Measurements from ENCODE around the gene GSN. TPM values are rescaled to one million over a fixed set of nuclear protein-coding genes. Genes with fewer than 3 reads are reported as not detected.

GSN gene
- total RNA-seq, 1 donor from 2014 or later = 72.1 TPM

GRCh38 chr9:121369595-121370265, 101.8 kb downstream of the GSN start, which contains the start of gene STOM:
Gene STOM, minus strand, starts transcription at chr9:121370250. Its CDS starts 63 bp downstream, at chr9:121370187.
- peak within 1 kb of the TSS; percentile 60 for H3K4me3 ChIP-seq
- peaks cover 30% of the 10 kb centered on the region for H3K4me1 ChIP-seq
- DNase-seq (ENCODE audit: low spot score) = peak; percentile 23
- peak within 1 kb of the TSS; percentile 47 for H2AFZ ChIP-seq (replicated peaks)
- no peak within 1 kb of the TSS for H3K27ac ChIP-seq
- Mint-ChIP-seq H3K36me3 (no peaks in the 10 kb centered on the region), H3K4me1 (peaks cover 17% of the 10 kb centered on the region), H3K27me3 (ENCODE audit: insufficient read depth, low read depth) (peaks cover 16% of the 10 kb centered on the region), H3K9me3 (peaks cover 4% of the 10 kb centered on the region), H3K27ac (peak within 1 kb of the TSS; percentile 8), H3K4me3 (peak within 1 kb of the TSS; percentile 83)
- no peaks in the 10 kb centered on the region for H3K36me3 ChIP-seq
- no peaks in the 10 kb centered on the region for H4K20me1 ChIP-seq (ENCODE audit: low read depth)
- TF ChIP-seq EZH2phosphoT487 (IDR thresholded peaks at IDR 0.05) (no peak), EZH2 (IDR thresholded peaks at IDR 0.05) (no peak)
- TF ChIP-seq, protein P1, sequence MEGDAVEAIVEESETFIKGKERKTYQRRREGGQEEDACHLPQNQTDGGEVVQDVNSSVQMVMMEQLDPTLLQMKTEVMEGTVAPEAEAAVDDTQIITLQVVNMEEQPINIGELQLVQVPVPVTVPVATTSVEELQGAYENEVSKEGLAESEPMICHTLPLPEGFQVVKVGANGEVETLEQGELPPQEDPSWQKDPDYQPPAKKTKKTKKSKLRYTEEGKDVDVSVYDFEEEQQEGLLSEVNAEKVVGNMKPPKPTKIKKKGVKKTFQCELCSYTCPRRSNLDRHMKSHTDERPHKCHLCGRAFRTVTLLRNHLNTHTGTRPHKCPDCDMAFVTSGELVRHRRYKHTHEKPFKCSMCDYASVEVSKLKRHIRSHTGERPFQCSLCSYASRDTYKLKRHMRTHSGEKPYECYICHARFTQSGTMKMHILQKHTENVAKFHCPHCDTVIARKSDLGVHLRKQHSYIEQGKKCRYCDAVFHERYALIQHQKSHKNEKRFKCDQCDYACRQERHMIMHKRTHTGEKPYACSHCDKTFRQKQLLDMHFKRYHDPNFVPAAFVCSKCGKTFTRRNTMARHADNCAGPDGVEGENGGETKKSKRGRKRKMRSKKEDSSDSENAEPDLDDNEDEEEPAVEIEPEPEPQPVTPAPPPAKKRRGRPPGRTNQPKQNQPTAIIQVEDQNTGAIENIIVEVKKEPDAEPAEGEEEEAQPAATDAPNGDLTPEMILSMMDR (IDR thresholded peaks at IDR 0.05) = no peak
- no peak within 1 kb of the TSS for H3K9ac ChIP-seq
- H3K79me2 ChIP-seq (ENCODE audit: low read depth) = peaks cover 35% of the 10 kb centered on the region
- no peaks in the 10 kb centered on the region for H3K9me3 ChIP-seq (ENCODE audit: low read depth)
- no peaks in the 10 kb centered on the region for H3K27me3 ChIP-seq
- peaks cover 21% of the 10 kb centered on the region for H3F3A ChIP-seq (ENCODE audit: low read depth)
- peak within 1 kb of the TSS; percentile 80 for H3K4me2 ChIP-seq

GRCh38 chr9:121371495-121372061, 103.6 kb downstream of the GSN start:
- H2AFZ ChIP-seq (replicated peaks) = no peak overlapping the region
- no peak overlapping the region for H3K27ac ChIP-seq
- peaks cover 19% of the 10 kb centered on the region for H3K4me1 ChIP-seq
- peaks cover 16% of the 10 kb centered on the region for H3K79me2 ChIP-seq (ENCODE audit: low read depth)
- no peak overlapping the region for H3K9ac ChIP-seq
- H3K4me2 ChIP-seq = no peak overlapping the region
- no peaks in the 10 kb centered on the region for H3K36me3 ChIP-seq
- peaks cover 21% of the 10 kb centered on the region for H3F3A ChIP-seq (ENCODE audit: low read depth)
- Mint-ChIP-seq H3K4me3 (peak overlapping the region; percentile 67), H3K27me3 (ENCODE audit: insufficient read depth, low read depth) (peaks cover 16% of the 10 kb centered on the region), H3K9me3 (peaks cover 4% of the 10 kb centered on the region), H3K36me3 (no peaks in the 10 kb centered on the region), H3K4me1 (peaks cover 17% of the 10 kb centered on the region), H3K27ac (no peak overlapping the region)
- H3K9me3 ChIP-seq (ENCODE audit: low read depth) = no peaks in the 10 kb centered on the region
- TF ChIP-seq EZH2 (IDR thresholded peaks at IDR 0.05) (no peak), EZH2phosphoT487 (IDR thresholded peaks at IDR 0.05) (no peak)
- TF ChIP-seq, protein P1 (IDR thresholded peaks at IDR 0.05) = no peak
- H3K27me3 ChIP-seq = no peaks in the 10 kb centered on the region
- no peaks in the 10 kb centered on the region for H4K20me1 ChIP-seq (ENCODE audit: low read depth)
- DNase-seq (ENCODE audit: low spot score) = no peak
- H3K4me3 ChIP-seq = no peak overlapping the region

- Histone ChIP-seq H3K4me1 (peaks cover 14% of the 10 kb centered on the region), H2AFZ (replicated peaks) (no peak overlapping the region), H3K4me2 (no peak overlapping the region), H3K36me3 (no peaks in the 10 kb centered on the region), H3K4me3 (no peak overlapping the region), H3K27ac (no peak overlapping the region), H3K27me3 (no peaks in the 10 kb centered on the region), H3K9ac (no peak overlapping the region), H3K9me3 (ENCODE audit: low read depth) (no peaks in the 10 kb centered on the region), H4K20me1 (ENCODE audit: low read depth) (no peaks in the 10 kb centered on the region), H3K79me2 (ENCODE audit: low read depth) (peaks cover 9% of the 10 kb centered on the region), H3F3A (ENCODE audit: low read depth) (peaks cover 16% of the 10 kb centered on the region)
- no peak overlapping the region for H3K4me3 Mint-ChIP-seq
- H3K9me3 Mint-ChIP-seq = peaks cover 4% of the 10 kb centered on the region
- DNase-seq (ENCODE audit: low spot score) = no peak
- TF ChIP-seq, protein P1 (IDR thresholded peaks at IDR 0.05) = no peak
- TF ChIP-seq EZH2 (IDR thresholded peaks at IDR 0.05) (no peak), EZH2phosphoT487 (IDR thresholded peaks at IDR 0.05) (no peak)
- peaks cover 17% of the 10 kb centered on the region for H3K4me1 Mint-ChIP-seq
- H3K27me3 Mint-ChIP-seq (ENCODE audit: insufficient read depth, low read depth) = peaks cover 16% of the 10 kb centered on the region
- H3K36me3 Mint-ChIP-seq = no peaks in the 10 kb centered on the region
- no peak overlapping the region for H3K27ac Mint-ChIP-seq
Observed at GRCh38 chr9:121372239-121373010, 104.5 kb downstream of the GSN start.

Measured in neural progenitor cell (in vitro differentiated cells).